ENCODE data around the gene SOX6.

Gene SOX6

GRCh38 chr11:15985127-15985859 lies 371.1 kb downstream of the SOX6 start:
- Mint-ChIP-seq H3K9me3 (no peaks in the 10 kb centered on the region), H3K27me3 (no peaks in the 10 kb centered on the region), H3K36me3 (ENCODE audit: low read depth) (no peaks in the 10 kb centered on the region), H3K4me3 (no peak overlapping the region), H3K27ac (peak overlapping the region; percentile 6), H3K4me1 (ENCODE audit: low read depth) (no peaks in the 10 kb centered on the region)
- intact Hi-C loops (cut with micrococcal nuclease): no loop called here

GRCh38 chr11:15981292-15981691 lies 375.1 kb downstream of the SOX6 start:
- H3K36me3 Mint-ChIP-seq (ENCODE audit: low read depth): no peaks in the 10 kb centered on the region
- H3K27me3 Mint-ChIP-seq: no peaks in the 10 kb centered on the region
- no peak overlapping the region for H3K4me3 Mint-ChIP-seq
- intact Hi-C loops (cut with micrococcal nuclease): no loop called here
- no peaks in the 10 kb centered on the region for H3K9me3 Mint-ChIP-seq
- no peak overlapping the region for H3K27ac Mint-ChIP-seq
- no peaks in the 10 kb centered on the region for H3K4me1 Mint-ChIP-seq (ENCODE audit: low read depth)

GRCh38 chr11:15977116-15977515 lies 379.2 kb downstream of the SOX6 start:
- H3K4me3 Mint-ChIP-seq: no peak overlapping the region
- no peaks in the 10 kb centered on the region for H3K27me3 Mint-ChIP-seq
- intact Hi-C loops (cut with micrococcal nuclease): no loop called here
- no peak overlapping the region for H3K27ac Mint-ChIP-seq
- H3K4me1 Mint-ChIP-seq (ENCODE audit: low read depth): no peaks in the 10 kb centered on the region
- no peaks in the 10 kb centered on the region for H3K36me3 Mint-ChIP-seq (ENCODE audit: low read depth)
- no peaks in the 10 kb centered on the region for H3K9me3 Mint-ChIP-seq

GRCh38 chr11:15976433-15977045 lies 379.8 kb downstream of the SOX6 start:
- no peak overlapping the region for H3K27ac Mint-ChIP-seq

GRCh38 chr11:15975742-15976141 lies 380.6 kb downstream of the SOX6 start:
- Mint-ChIP-seq H3K9me3 (no peaks in the 10 kb centered on the region), H3K36me3 (ENCODE audit: low read depth) (no peaks in the 10 kb centered on the region), H3K27ac (no peak overlapping the region), H3K27me3 (no peaks in the 10 kb centered on the region), H3K4me3 (no peak overlapping the region), H3K4me1 (ENCODE audit: low read depth) (no peaks in the 10 kb centered on the region)
- intact Hi-C loops (cut with micrococcal nuclease): no loop called here

More at GRCh38 chr11:15976433-15977045, 379.8 kb downstream of the SOX6 start:
- Mint-ChIP-seq H3K36me3 (ENCODE audit: low read depth) (no peaks in the 10 kb centered on the region), H3K9me3 (no peaks in the 10 kb centered on the region), H3K4me1 (ENCODE audit: low read depth) (no peaks in the 10 kb centered on the region), H3K4me3 (no peak overlapping the region), H3K27me3 (no peaks in the 10 kb centered on the region)
- intact Hi-C loops (cut with micrococcal nuclease): no loop called here

- Mint-ChIP-seq H3K4me3 (no peak overlapping the region), H3K9me3 (no peaks in the 10 kb centered on the region), H3K4me1 (ENCODE audit: low read depth) (peaks cover 11% of the 10 kb centered on the region), H3K36me3 (ENCODE audit: low read depth) (no peaks in the 10 kb centered on the region), H3K27ac (no peak overlapping the region), H3K27me3 (no peaks in the 10 kb centered on the region)
- intact Hi-C loops (cut with micrococcal nuclease): no loop called here
These were observed 383.5 kb downstream of the SOX6 start for GRCh38 chr11:15972838-15973237.

- Mint-ChIP-seq H3K27ac (no peak overlapping the region), H3K36me3 (ENCODE audit: low read depth) (no peaks in the 10 kb centered on the region), H3K4me3 (no peak overlapping the region), H3K27me3 (no peaks in the 10 kb centered on the region), H3K9me3 (no peaks in the 10 kb centered on the region), H3K4me1 (ENCODE audit: low read depth) (peaks cover 14% of the 10 kb centered on the region)
- intact Hi-C loops (cut with micrococcal nuclease): no loop called here
These were observed 385.2 kb downstream of the SOX6 start for GRCh38 chr11:15971215-15971546.

GRCh38 chr11:15970506-15971214 lies 385.7 kb downstream of the SOX6 start:
- H3K27ac Mint-ChIP-seq: no peak overlapping the region
- no peak overlapping the region for H3K4me3 Mint-ChIP-seq
- no peaks in the 10 kb centered on the region for H3K36me3 Mint-ChIP-seq (ENCODE audit: low read depth)
- intact Hi-C loops (cut with micrococcal nuclease): no loop called here
- H3K9me3 Mint-ChIP-seq: no peaks in the 10 kb centered on the region
- H3K4me1 Mint-ChIP-seq (ENCODE audit: low read depth): peaks cover 14% of the 10 kb centered on the region
- no peaks in the 10 kb centered on the region for H3K27me3 Mint-ChIP-seq

GRCh38 chr11:15969701-15970329 lies 386.5 kb downstream of the SOX6 start:
- intact Hi-C loops (cut with micrococcal nuclease): no loop called here
- peak overlapping the region; percentile 61 for H3K27ac Mint-ChIP-seq
- no peak overlapping the region for H3K4me3 Mint-ChIP-seq
- H3K9me3 Mint-ChIP-seq: no peaks in the 10 kb centered on the region
- H3K4me1 Mint-ChIP-seq (ENCODE audit: low read depth): peaks cover 14% of the 10 kb centered on the region
- no peaks in the 10 kb centered on the region for H3K36me3 Mint-ChIP-seq (ENCODE audit: low read depth)
- no peaks in the 10 kb centered on the region for H3K27me3 Mint-ChIP-seq

GRCh38 chr11:15969281-15969680 lies 387.1 kb downstream of the SOX6 start:
- Mint-ChIP-seq H3K4me1 (ENCODE audit: low read depth) (peaks cover 14% of the 10 kb centered on the region), H3K9me3 (no peaks in the 10 kb centered on the region), H3K27ac (peak overlapping the region; percentile 61), H3K36me3 (ENCODE audit: low read depth) (no peaks in the 10 kb centered on the region), H3K4me3 (no peak overlapping the region), H3K27me3 (no peaks in the 10 kb centered on the region)
- intact Hi-C loops (cut with micrococcal nuclease): no loop called here

- Mint-ChIP-seq H3K27me3 (no peaks in the 10 kb centered on the region), H3K4me1 (ENCODE audit: low read depth) (peaks cover 14% of the 10 kb centered on the region), H3K27ac (peak overlapping the region; percentile 61), H3K9me3 (no peaks in the 10 kb centered on the region), H3K4me3 (no peak overlapping the region), H3K36me3 (ENCODE audit: low read depth) (no peaks in the 10 kb centered on the region)
- intact Hi-C loops (cut with micrococcal nuclease): no loop called here
These were observed 387.8 kb downstream of the SOX6 start for GRCh38 chr11:15968461-15969130.

- Mint-ChIP-seq H3K4me3 (no peak overlapping the region), H3K4me1 (ENCODE audit: low read depth) (peaks cover 14% of the 10 kb centered on the region), H3K9me3 (no peaks in the 10 kb centered on the region), H3K27ac (no peak overlapping the region), H3K27me3 (no peaks in the 10 kb centered on the region), H3K36me3 (ENCODE audit: low read depth) (no peaks in the 10 kb centered on the region)
- intact Hi-C loops (cut with micrococcal nuclease): no loop called here
These were observed 388.4 kb downstream of the SOX6 start for GRCh38 chr11:15967966-15968365.

- Mint-ChIP-seq H3K9me3 (no peaks in the 10 kb centered on the region), H3K36me3 (ENCODE audit: low read depth) (no peaks in the 10 kb centered on the region), H3K27ac (no peak overlapping the region), H3K27me3 (no peaks in the 10 kb centered on the region), H3K4me3 (no peak overlapping the region), H3K4me1 (ENCODE audit: low read depth) (peaks cover 14% of the 10 kb centered on the region)
- intact Hi-C loops (cut with micrococcal nuclease): no loop called here
These were observed 389.2 kb downstream of the SOX6 start for GRCh38 chr11:15967166-15967565.
